HG02885 (cell line): ENCODE data around the gene AGT.
"Not testable (repeated sequence)": the region's sequence is repeated elsewhere in the genome, so short reads cannot be mapped to it uniquely, and the experiment has no call there.

ENCODE experiments used
- ATAC-seq: cut with Tn5 transposase; IDR thresholded peaks from one replicate; pipeline ENCODE4 v1.9.1; 2021; ENCODE audit warnings: mild to moderate bottlenecking; ENCODE audit not compliant: unreplicated experiment, poor library complexity

The AGT gene

DNA sequence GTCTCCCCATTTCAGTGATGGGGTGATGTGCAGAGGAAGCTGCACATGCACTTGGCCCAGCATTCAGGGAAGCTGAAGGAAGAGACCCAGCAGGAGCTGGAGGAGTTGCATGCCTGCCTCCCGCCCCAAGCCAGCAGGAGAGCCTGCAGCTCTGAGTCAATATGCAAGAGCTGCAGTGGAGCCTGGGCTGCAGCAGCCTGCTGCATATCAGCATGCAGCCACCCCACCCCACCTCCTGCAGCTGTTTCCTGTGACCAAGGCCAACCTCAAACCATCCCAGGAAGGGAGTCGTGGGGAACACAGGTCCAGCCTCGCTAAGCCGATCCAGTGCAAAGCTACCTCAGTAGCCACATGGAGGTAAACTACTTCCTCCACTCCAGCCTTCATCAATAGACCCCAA is 18.9 kb downstream of the AGT start:
- ATAC-seq: no peak

DNA sequence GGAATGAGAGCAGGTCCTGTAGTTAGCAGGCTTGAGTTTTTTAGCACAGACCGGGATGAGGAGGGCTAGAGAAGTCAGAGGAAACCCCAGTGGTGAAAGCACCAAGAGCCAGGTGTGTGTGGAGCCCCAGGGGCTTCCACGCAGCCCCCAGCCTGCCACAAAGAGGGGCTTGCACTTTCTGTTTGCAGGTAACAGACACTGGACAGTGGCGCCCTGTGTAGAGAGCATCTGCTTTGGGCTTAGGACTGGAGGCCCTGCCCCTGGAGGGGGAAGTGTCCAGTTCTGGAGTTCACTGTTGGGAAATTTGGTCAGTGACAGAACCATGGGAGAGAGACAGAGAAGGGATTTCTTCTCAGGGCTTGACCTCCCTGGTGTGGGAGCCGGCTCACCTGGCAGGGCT is 19.5 kb downstream of the AGT start:
- no peak for ATAC-seq

DNA sequence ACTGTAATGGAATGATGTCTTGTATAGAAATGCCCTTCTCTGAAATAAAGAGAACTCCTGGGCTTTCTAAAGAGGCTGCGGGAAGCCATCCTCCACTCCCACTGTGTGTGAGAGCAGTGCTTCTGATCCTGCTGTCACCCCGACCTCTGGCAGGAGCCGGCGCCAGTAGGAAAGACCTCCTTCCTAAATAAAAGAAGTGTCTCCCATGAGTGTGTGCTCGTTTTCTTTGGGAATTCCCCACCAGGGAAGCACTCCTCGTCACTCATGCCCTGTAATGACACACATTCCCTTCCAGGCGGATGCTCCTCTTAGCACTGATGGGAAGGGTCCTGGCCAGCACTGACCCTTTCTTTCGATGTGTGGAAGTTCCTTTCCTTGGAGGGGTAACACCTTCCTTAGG is 20.1 kb downstream of the AGT start:
- no peak for ATAC-seq

DNA sequence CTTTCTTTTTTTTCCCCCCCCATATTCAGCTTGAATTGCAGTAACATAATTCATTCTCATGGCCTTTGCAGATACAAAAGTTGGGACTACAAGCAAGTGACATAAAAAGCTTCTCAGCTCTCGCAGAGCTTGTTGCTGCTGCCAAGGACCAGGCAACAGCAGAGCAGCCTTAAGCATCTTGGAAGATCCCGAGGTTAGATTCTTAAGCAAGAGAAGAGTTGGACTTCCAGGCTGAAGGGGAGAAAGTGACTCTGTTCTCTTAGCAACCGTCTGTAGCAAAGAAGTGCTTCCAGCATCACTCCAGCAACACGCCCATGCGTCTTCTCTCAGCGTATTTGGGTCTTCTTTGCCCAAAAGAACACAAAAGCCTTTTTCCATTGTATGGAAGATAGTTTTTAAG is 20.7 kb downstream of the AGT start:
- ATAC-seq: no peak

DNA sequence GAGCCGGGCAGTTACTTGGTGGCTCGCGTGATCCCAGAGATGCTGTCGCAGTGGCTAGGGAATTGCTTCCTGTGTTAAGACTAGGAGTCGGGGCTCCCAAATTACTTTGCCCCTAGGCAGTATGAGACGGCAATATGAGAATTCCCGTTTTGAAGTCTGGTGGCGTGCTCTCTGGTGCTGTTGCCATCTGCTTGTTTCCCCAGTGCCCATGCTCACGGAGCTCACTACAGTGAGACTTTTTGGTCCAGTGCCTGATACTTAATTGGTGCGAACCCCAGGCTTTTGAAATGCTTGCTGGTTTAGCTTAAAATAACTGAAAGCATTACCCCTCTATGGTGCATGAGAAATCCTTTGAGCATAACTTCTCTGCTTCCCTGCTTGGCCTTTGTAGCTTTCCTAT is 22.3 kb downstream of the AGT start:
- ATAC-seq: no peak

DNA sequence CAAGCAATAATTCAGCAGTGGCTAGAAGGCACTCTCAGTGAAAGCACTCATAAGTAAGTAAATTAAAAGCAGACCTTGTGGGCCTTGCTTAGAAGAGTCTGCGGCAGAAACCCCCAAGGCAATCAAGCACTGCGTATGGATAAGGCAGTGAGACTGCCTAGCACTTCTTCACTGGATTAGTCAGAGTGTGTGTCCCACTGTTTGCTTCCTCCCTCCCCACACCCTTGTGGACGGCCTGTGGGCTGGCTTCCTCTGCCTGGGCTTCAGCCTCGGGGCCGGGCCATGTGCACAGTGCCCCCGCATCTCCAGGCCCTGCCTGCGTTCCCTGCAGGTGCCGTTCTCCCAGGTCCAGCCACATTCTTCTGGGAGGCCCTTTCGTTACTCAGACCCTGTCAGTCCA is 23.8 kb downstream of the AGT start:
- ATAC-seq: no peak

DNA sequence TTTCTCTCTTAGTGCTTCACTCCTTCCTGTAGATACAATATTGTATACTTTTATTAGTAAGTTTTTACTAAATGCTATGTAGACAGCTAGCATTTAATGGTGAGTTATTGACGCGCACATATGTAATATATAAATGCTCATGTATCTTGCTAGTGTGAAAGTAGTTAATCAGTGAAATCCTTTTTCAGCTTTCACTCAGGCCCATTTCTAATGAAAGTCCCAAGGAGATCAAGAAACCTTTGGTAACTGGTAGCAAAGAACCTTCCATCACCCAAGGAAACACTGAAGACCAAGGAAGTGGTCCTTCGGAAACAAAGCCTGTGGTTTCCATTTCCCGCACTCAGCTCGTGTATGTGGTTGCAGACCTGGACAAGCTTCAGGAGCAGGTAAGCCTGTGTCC is 27.2 kb downstream of the AGT start:
- no peak for ATAC-seq

DNA sequence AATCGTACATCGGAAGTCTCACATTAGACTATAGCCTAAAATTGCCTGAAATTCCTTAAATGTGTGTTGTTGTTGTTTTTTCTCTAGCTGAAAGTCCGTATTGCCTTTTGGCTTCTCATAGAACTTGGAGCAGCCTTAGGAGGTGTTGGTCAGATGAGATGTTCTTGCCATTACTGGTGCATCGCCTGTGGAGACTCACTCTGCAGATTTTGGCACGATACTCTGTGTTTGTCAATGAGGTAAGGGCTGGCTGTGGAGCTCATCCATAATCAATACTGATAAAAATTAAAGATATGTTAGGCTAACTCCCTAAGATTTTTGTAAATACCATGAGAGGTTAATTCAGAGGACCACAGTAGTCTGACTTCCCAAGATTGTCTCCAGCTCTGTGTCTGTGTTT is 28.9 kb downstream of the AGT start:
- ATAC-seq: no peak

DNA sequence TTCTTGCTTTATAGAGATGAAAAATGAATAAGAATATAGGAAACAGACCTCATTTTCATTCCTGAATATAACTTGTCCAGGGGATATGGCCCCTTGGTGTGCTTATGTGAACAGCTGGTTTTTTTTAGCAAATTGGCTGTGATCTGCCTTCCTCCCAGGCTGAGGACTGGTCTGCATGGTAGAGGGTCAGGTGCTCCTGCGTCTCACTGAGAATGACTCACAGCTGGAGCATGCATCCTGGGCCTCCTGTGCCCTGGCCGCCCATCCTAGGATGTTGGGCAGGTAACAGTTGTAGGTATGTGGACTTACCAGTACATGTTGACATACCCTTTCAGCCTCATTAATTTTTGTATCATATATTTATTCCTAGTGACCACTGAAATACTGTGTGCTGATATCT is 29.8 kb downstream of the AGT start:
- ATAC-seq: no peak

DNA sequence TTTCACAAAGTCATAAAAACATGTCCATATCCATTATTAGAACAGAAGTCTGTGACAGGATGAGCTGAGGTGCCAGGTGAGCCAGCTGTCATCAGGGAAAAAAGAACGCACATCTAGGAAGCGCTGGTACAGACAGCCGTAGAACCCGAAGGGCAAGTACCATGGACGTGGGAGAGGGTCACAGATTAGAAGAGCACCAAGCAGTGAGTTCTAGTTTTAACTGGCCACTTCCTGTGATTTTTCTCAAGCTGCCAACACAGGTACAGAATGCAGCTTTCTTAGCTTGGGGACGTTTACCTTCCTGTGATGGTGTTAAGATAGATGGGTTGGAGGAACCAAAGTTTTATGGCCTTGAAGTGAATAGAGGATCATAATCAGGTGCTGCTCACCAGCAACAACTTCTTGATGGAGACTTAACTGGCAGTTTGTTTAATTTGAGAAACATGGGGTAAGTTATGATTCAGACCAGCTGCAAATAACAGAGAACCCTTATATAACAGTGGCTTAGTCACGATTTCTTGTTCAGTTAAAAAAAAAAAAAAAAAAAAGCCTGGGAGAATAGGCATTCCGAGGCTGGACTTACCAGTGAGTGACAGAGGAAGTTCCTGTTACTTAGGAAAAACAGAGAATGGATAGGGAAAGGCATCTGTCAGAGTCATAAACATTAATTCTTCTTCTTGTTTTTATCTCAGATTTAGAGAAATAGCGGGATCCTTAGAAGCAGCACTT is 30.9 kb downstream of the AGT start:
- no peak for ATAC-seq

DNA sequence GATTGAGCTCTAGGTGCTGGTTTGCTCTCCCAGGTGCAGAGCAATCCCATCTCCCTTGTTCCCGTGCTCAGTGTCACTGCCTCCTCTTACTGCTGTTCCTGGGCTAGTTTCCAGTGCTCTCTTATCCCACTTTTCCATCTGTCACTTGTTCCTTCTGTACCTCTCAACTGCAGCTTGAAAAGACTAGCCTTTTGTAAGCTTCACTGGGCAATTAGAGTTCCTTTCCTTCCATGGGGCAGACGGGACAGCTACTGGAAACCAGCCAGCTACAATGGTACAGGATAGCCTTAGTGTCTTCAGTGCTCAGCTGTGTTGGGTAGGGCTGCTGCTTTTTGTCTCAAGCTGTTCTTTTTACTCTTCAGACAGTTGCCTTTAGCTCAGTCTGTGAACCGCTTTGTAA is 31.6 kb downstream of the AGT start:
- no peak for ATAC-seq

DNA sequence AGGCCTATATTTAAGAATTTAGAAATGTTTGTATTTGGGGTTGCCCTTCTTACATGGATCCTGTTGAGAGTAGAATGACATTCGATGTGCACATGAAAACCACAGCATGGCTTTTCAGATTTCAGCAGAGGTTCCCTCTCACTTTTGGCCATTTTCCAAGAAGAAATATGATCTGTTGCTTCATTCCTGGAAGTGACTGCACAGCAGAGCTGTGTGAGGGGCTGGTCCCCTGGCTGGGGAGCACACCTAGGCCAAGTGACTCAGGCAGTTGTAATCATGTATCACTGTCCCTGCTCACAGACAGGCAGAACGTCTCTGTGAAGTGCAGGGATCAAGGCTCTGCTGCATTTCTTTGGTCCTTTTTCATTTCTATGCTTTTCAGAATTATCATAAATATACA is 32.3 kb downstream of the AGT start:
- ATAC-seq: no peak

DNA sequence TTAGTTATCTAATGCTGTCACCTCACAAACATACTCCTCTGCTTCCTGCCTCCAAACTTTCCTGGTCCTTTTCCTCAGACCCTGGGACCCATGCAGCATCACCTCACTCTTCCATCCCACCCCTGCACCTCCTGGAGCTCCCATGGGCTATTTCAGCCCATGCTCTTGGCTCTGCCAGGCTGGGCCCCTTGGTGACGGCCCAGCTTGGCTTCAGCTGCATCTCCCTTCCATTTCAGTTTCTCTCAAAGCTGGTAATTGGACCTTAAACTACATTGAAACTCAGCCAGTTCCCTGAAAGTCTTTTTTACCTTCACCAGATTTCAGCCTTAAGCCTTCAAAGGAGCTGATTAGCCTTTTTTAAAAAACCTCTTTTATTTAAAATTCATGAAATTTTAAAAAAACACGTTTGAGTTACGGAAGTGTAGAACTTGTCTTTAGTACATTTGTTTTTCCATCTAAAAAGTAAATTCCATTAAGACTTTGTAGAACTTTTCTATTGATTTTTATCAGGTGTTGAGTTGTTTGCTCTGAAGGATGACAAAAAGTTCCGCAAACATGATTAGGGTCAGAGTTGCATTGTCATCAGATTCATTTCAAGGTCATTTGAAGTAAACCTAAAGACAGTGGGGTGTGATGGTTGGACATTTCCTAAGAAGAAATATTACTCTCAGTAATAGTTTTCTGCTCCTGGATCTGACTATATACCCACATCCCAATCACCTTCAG is 33.5 kb downstream of the AGT start:
- no peak for ATAC-seq

DNA sequence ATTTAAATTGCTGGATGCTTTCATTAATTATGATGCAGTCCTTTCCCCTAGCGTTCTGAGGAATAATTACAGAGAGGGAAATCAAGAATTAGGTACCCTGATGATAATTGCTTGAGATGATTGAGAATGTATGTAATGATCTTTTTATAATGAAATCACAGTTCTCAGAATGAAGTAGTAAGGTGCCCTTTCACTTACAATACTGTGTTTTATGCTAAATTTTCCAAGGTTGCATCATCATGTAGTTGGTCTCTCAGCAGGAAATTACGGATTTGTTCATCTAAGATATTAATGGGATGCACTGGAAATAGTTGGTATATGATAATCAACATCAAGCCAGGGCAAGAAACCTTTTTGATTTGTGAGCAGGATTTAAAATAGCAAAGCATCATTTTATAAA is 34.1 kb downstream of the AGT start:
- no peak for ATAC-seq

DNA sequence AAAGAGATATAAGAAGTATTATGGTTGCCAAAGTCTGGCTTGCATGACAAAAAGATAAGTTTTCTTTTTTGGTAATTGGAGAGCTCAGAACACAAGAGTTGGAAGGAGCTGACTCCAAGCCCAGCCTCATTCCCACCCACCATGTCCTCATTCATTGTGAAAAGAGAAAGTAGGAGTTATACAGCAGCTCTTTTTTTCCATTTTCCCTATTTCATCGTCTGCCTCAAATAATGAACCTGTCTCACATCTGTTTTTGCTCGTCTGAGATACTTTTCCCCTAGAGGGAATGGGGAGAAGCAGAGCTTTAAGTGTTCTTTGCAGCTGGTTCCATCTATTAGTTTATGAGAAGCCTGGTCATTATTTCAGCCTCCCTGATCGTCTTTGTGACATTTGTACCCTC is 34.7 kb downstream of the AGT start:
- no peak for ATAC-seq

DNA sequence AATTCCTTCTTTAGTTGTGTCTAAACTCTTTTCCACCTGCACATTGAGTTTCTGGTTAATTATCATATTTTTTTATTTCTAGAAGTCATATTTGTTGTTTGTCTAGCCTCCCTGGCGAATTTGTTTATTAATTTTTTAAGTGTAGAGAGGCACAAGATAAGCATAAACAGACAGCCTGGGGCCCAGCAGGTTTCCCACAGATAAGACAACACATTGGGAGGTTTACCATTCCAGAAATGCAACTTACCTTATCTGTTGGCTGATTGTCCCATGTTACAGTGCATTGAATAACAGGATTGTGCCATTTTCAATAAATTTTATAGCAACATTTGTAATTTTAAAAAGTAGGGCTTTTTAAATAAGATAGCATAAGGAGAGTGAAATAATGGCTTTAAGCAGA is 36.7 kb downstream of the AGT start:
- no peak for ATAC-seq

DNA sequence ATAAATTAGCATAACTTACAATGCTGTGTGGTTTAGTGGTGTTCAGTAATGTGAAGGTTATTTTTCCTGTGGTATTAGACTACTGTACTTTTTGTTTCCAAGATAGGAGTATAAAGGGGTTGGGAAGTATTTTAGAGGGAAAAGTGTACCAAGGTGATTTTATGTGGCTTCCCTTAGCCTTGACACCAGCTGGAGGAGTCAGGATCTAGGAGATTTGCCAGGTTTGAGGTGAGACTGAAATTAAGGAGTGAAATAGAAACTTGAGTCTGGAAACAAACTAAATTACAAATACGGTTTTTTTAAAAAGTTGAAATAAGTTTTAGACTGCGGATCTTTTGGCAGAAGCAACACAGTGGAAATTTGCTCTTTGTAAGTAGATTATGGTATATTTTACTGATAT is 39.3 kb downstream of the AGT start:
- no peak for ATAC-seq

DNA sequence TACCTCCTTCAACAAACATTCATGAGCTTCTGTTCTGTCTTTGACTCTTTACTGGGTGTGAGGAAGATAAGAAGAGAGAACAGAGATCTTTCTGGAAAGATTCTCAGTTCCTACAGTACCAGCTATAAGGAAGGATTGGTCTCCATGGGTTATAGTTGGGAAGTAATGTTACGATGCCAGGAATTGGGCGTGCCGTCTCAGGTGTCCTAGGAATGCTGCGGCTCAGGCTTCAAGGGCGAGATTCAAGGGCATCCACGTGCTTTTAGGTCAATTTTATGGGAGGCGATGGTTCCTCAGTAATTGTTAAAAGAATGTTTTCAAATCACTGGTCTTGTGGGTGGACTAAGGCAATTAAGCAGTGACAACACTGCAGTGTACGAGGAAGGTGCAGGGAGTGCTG is 44.4 kb downstream of the AGT start:
- ATAC-seq: no peak

DNA sequence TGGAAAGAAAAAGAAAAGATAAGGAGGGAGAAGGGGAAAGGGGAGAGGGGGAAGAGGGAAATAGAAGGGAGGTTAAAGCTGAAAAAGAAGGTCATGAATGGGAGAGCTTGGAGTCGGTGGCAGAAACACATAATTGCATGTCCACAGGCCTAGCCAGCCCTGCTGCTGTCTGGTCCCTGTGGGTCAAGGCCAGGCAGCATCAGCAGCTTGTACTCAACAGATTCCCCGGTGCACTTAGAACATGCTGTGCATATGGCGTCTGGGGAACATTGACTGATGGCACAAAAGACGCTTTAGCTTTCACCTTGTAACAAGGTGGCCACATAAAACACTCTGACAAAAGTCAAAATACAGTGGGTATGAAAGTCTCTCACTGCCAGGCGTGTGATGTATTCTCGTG is 45.7 kb downstream of the AGT start:
- ATAC-seq: no peak

DNA sequence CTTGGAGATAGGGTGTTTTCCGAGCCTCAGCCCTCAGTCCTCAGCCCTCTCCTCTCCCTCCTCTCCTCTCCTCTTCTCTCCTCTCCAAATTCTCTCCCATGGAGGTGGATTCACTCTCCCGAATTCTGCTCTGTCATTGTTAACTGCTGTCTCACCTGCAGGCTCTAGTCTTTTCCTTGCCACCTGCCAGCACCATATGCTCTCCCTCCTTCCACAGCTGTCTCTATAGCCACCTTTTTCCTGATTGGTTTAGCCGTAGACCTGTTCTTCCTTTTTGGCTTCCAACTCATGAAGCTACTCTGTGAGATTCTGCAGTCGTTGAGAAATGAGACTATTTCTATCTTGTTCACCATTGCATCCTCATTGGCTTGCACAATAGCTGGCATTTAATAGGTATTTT is 51.9 kb downstream of the AGT start:
- no peak for ATAC-seq

DNA sequence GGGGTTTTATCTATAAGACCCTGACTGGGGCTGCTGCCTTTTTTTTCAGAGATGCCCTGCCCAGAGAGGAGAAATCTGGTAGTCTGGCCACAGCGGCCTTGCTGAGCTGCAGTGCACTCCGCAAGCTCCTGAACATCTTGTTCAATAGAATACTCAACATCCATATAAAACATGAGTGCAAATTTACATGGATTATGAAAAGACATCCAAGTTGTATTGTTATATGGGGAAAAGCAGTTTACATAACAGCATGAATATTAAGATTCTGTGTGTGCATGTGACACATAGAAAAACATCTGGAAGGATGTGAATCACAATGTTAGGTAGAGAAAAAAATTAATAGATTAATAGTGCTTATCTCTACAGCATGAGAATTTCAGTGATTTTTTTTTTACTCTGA is 55.2 kb downstream of the AGT start:
- no peak for ATAC-seq

DNA sequence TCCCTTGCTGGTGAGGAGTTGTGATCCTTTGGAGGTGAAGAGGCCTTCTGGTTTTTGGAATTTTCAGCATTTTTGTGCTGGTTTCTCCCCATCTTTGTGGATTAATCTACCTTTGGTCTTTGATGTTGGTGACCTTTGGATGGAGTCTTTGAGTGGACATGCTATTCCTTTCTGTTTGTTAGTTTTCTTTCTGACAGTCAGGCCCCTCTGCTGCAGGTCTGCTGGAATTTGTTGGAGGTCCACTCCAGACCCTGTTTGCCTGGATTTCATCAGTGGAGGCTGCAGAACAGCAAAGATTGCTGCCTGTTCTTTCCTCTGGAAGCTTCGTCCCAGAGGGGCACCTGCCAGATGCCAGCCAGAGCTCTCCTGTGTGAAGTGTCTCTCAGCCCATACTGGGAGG is 55.8 kb downstream of the AGT start:
- ATAC-seq: not testable (repeated sequence)
